Astrocyte of the cerebellum (primary cell): Measurements from ENCODE around the gene MYBPH.

Source experiments
- DNase-seq: peaks from one replicate; pipeline ENCODE4 v3.0.0-alpha.2; 2011; ENCODE audit warnings: low read depth
- H3K4me3 ChIP-seq: 2 replicates; pipeline ENCODE4 v1.5.1; 2011; ENCODE audit warnings: mild to moderate bottlenecking, low read depth, low read length, moderate library complexity
- in situ Hi-C: cut with HindIII; loops from 2 replicates; pipeline ENCODE4 v1.10.0; 2017; ENCODE audit warnings: low sequenced_read_pairs
- TF ChIP-seq, protein P1 (sequence below): IDR thresholded peaks from 2 replicates; pipeline ENCODE4 v1.5.1; 2012; ENCODE audit warnings: low read length, low read depth, moderate library complexity, mild to moderate bottlenecking; ENCODE audit errors: missing control alignments

The MYBPH gene

GRCh38 chr1:203159844-203160243, 15.8 kb downstream of the MYBPH start:
- H3K4me3 ChIP-seq: no peak overlapping the region
- in situ Hi-C loops: loop anchor here (5.0 kb wide), 1 partner anchor 52 kb away; no protein-coding TSS in a partner anchor
- TF ChIP-seq, protein P1, sequence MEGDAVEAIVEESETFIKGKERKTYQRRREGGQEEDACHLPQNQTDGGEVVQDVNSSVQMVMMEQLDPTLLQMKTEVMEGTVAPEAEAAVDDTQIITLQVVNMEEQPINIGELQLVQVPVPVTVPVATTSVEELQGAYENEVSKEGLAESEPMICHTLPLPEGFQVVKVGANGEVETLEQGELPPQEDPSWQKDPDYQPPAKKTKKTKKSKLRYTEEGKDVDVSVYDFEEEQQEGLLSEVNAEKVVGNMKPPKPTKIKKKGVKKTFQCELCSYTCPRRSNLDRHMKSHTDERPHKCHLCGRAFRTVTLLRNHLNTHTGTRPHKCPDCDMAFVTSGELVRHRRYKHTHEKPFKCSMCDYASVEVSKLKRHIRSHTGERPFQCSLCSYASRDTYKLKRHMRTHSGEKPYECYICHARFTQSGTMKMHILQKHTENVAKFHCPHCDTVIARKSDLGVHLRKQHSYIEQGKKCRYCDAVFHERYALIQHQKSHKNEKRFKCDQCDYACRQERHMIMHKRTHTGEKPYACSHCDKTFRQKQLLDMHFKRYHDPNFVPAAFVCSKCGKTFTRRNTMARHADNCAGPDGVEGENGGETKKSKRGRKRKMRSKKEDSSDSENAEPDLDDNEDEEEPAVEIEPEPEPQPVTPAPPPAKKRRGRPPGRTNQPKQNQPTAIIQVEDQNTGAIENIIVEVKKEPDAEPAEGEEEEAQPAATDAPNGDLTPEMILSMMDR: no peak
- DNase-seq: no peak

DNA sequence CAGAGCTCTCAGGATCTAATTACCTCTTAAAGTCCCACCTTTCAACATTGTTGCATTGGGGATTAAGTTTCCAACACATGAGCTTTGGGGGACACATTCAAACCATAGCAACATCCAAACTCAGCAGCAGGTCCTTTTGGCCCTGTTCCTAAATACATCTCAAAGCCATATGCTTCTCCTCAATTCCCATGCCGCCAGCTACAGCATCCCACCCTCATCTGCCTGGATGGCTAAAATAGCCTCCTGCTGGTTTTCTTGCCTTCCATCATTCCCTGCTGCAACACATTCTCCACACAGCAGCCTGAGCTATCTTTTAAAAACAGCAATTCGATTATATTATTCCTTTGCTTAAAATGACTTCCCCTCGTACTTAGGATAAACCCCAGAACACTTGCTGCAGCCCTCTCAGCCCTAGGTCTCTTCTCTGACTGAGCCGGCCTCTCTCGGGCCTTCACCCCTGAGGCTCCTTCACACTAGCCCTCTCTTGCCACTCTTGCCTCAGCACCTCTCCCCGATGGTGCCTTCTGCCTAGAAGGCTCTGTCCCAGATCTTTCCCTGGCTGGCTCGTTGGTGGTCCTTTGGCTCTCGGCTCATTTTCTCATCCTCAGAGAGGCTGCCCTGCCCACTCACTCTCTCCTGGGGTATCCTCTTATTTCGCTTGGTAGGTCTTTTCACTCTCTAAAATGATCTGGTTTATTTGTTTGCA, 16.5 kb downstream of the MYBPH start:
- DNase-seq: no peak
- no peak overlapping the region for H3K4me3 ChIP-seq
- in situ Hi-C loops: no loop called here
- TF ChIP-seq, protein P1: no peak

GRCh38 chr1:203158423-203158822, 17.2 kb downstream of the MYBPH start:
- DNase-seq: no peak
- no peak overlapping the region for H3K4me3 ChIP-seq
- in situ Hi-C loops: no loop called here
- TF ChIP-seq, protein P1: no peak

GRCh38 chr1:203156280-203156679, 19.3 kb downstream of the MYBPH start:
- H3K4me3 ChIP-seq: no peak overlapping the region
- in situ Hi-C loops: no loop called here
- TF ChIP-seq, protein P1: no peak
- no peak for DNase-seq

GRCh38 chr1:203153989-203154821, 21.4 kb downstream of the MYBPH start:
- in situ Hi-C loops: no loop called here
- TF ChIP-seq, protein P1: no peak
- DNase-seq: no peak
- H3K4me3 ChIP-seq: no peak overlapping the region

DNA sequence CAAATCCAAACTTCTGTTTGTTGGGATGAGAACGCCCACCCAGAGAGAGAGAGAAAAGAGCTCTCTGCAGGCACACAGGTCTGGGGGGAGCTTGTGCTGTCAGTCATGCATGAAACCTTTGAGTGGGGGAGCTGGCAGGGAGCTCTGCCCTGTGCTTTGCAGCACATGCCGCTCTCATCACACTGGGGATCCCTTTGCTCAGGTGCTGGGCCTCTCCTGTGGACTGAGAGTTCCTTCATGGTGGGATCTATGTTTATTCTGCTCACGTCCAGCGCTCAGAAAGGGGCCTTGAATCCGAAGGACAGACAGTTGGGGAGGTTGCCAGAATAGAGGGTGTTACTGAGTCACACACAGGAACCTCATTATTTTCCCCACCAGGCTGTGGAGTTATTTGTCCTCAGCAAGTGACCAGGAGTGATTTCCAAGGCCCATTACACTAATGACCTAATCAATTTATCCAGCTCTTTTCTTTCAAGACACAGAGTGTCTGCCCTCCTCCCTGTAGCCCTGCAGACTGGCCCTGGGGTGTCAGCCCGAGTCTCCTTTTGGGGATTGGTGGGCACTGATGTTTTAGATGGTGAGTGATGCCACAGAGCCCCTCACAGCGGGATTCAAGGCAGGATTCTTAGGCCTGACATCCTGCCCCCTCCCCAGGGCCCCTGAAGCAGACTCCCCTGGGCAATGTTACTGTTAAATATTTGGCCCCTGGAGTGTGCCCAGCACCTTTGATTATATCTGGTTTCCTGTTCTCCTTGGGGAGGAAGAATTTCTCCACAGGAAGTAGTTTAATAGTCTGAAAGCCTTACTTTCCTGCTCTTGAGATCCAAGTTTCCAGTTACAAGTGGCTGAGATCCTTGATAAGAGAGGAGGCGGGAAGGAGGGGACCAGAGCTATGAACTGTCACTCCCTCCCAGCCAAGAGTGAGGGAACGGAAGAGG, 22.3 kb downstream of the MYBPH start:
- DNase-seq: no peak
- TF ChIP-seq, protein P1: no peak
- H3K4me3 ChIP-seq: no peak overlapping the region
- in situ Hi-C loops: no loop called here
